ENCODE results near the gene SARDH.

DNA sequence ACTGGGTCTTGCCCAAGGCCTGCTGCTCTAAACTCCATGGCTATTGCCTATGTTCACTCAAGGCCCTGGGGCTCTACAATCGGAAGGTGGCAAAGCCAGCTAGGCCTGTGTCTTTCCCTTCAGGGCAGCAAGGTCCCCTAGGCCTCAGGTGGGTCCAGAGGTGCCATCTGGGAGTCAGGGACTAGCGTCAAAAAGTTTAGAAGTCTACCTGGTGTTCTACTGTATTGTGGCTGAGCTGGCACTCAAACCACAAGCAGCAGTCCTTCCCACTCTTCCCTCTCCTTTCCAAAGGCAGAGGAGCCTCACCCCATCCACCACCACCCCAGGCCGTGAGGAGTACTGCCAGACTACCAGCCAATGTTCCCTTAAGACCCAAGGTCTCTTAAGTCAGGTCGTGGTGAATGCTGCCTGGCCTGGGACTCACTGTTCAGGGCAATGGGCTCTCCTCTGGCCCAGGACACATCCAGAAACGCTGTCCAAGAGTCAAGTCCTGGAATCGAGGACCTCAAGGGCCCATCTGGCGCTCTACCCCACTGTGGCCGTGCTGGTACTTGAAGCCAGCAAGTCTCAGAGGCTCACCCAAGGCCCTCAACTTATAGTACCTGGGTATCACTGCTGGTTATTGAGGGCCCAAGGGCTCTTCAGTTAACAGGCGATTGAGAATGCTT lies 13.0 kb upstream of the SARDH start:
- TF ChIP-seq CTCF (conservative IDR thresholded peaks at IDR 0.05; ENCODE audit: low read length) (no peak), EZH2phosphoT487 (IDR thresholded peaks at IDR 0.05; ENCODE audit: borderline replicate concordance) (no peak)
